ENCODE results near the gene VASP.

GRCh38 chr19:45464852-45465441 lies 42.3 kb upstream of the VASP start:
- no peak for TF ChIP-seq POLR2A (IDR thresholded peaks at IDR 0.05; ENCODE audit: low read length)
- no peak for TF ChIP-seq GATA1 (IDR thresholded peaks at IDR 0.05; ENCODE audit: low read depth, low read length)
